ENCODE data around the gene CYP4A11.
"Not testable (repeated sequence)": the region's sequence is repeated elsewhere in the genome, so short reads cannot be mapped to it uniquely, and the experiment has no call there.

Gene CYP4A11

GRCh38 chr1:46941135-46941694 is at the start of gene CYP4A11:
CYP4A11 (minus strand) TSS chr1:46941476; CDS start chr1:46941433, 43 bp downstream.
- Histone ChIP-seq H3K4me3 (replicated peaks; ENCODE audit: low read depth, low read length) (no peak within 1 kb of the TSS), H3K27me3 (replicated peaks; ENCODE audit: control insufficient read depth, insufficient read depth, low read length) (no peaks in the 10 kb centered on the region), H3K36me3 (ENCODE audit: control insufficient read depth, insufficient read depth, low read length) (no peaks in the 10 kb centered on the region)
- no peak for DNase-seq (ENCODE audit: extremely low read depth, insufficient read length)
- TF ChIP-seq CTCF (IDR thresholded peaks at IDR 0.05; ENCODE audit: insufficient read depth, low read length, poor library complexity, severe bottlenecking) = no peak

GRCh38 chr1:46990541-46990940 is 49.3 kb upstream of the CYP4A11 start:
- H3K4me3 ChIP-seq (replicated peaks; ENCODE audit: low read depth, low read length); DNase-seq (ENCODE audit: extremely low read depth, insufficient read length); H3K27me3 ChIP-seq (replicated peaks; ENCODE audit: control insufficient read depth, insufficient read depth, low read length); H3K36me3 ChIP-seq (ENCODE audit: control insufficient read depth, insufficient read depth, low read length): not testable (repeated sequence)

- no peak for DNase-seq (ENCODE audit: extremely low read depth, insufficient read length)
- Histone ChIP-seq H3K36me3 (ENCODE audit: control insufficient read depth, insufficient read depth, low read length) (no peaks in the 10 kb centered on the region), H3K4me3 (replicated peaks; ENCODE audit: low read depth, low read length) (no peak overlapping the region), H3K27me3 (replicated peaks; ENCODE audit: control insufficient read depth, insufficient read depth, low read length) (no peaks in the 10 kb centered on the region)
- no peak for TF ChIP-seq CTCF (IDR thresholded peaks at IDR 0.05; ENCODE audit: insufficient read depth, low read length, poor library complexity, severe bottlenecking)
These were observed 42.7 kb upstream of the CYP4A11 start for GRCh38 chr1:46983830-46984586.

GRCh38 chr1:46983166-46983829 is 42.0 kb upstream of the CYP4A11 start:
- no peaks in the 10 kb centered on the region for H3K36me3 ChIP-seq (ENCODE audit: control insufficient read depth, insufficient read depth, low read length)
- no peaks in the 10 kb centered on the region for H3K27me3 ChIP-seq (replicated peaks; ENCODE audit: control insufficient read depth, insufficient read depth, low read length)
- no peak for TF ChIP-seq CTCF (IDR thresholded peaks at IDR 0.05; ENCODE audit: insufficient read depth, low read length, poor library complexity, severe bottlenecking)
- no peak overlapping the region for H3K4me3 ChIP-seq (replicated peaks; ENCODE audit: low read depth, low read length)
- no peak for DNase-seq (ENCODE audit: extremely low read depth, insufficient read length)

- no peak for DNase-seq (ENCODE audit: extremely low read depth, insufficient read length)
- no peak for TF ChIP-seq CTCF (IDR thresholded peaks at IDR 0.05; ENCODE audit: insufficient read depth, low read length, poor library complexity, severe bottlenecking)
- Histone ChIP-seq H3K4me3 (replicated peaks; ENCODE audit: low read depth, low read length) (no peak overlapping the region), H3K27me3 (replicated peaks; ENCODE audit: control insufficient read depth, insufficient read depth, low read length) (no peaks in the 10 kb centered on the region), H3K36me3 (ENCODE audit: control insufficient read depth, insufficient read depth, low read length) (no peaks in the 10 kb centered on the region)
These were observed 27.8 kb upstream of the CYP4A11 start for GRCh38 chr1:46969014-46969619.

- H3K4me3 ChIP-seq (replicated peaks; ENCODE audit: low read depth, low read length) = not testable (repeated sequence)
These were observed 21.0 kb upstream of the CYP4A11 start for GRCh38 chr1:46962272-46962671.

More at GRCh38 chr1:46962272-46962671, 21.0 kb upstream of the CYP4A11 start:
- not testable (repeated sequence) for H3K36me3 ChIP-seq (ENCODE audit: control insufficient read depth, insufficient read depth, low read length); H3K27me3 ChIP-seq (replicated peaks; ENCODE audit: control insufficient read depth, insufficient read depth, low read length); DNase-seq (ENCODE audit: extremely low read depth, insufficient read length)

All from GM06990 (cell line).